ENCODE data around the gene PARD3B.
A peak's percentile ranks its signal among the peaks of the same experiment; 100 is the strongest.

PARD3B gene

DNA sequence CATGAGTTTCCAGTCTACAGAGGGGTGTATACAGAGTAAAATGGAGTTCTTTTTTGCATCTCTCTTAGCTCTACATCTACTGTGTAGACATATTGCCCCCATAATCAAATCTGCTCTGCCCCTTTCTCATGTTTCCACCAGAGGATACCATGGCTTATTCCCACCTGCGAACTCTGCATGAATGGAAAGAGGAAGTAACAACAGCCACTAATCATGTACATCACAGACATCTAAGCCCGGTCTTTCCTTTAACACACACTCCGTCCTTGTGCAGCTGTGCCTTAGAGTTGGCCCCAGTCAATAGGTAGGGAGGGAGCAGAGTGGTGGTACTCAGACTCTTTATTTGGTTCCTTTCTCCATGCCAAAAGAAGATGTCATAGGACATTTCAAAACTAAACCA is 989.7 kb downstream of the PARD3B start:
- no peak overlapping the region for H3K4me3 ChIP-seq (replicated peaks; ENCODE audit: low read depth, low read length)
- TF ChIP-seq, protein P1, sequence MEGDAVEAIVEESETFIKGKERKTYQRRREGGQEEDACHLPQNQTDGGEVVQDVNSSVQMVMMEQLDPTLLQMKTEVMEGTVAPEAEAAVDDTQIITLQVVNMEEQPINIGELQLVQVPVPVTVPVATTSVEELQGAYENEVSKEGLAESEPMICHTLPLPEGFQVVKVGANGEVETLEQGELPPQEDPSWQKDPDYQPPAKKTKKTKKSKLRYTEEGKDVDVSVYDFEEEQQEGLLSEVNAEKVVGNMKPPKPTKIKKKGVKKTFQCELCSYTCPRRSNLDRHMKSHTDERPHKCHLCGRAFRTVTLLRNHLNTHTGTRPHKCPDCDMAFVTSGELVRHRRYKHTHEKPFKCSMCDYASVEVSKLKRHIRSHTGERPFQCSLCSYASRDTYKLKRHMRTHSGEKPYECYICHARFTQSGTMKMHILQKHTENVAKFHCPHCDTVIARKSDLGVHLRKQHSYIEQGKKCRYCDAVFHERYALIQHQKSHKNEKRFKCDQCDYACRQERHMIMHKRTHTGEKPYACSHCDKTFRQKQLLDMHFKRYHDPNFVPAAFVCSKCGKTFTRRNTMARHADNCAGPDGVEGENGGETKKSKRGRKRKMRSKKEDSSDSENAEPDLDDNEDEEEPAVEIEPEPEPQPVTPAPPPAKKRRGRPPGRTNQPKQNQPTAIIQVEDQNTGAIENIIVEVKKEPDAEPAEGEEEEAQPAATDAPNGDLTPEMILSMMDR (IDR thresholded peaks at IDR 0.05; ENCODE audit: low read length, missing control alignments), result no peak
- no peak for DNase-seq (ENCODE audit: low read depth)

- no peak overlapping the region for H3K4me3 ChIP-seq (replicated peaks; ENCODE audit: low read depth, low read length)
- TF ChIP-seq, protein P1 (IDR thresholded peaks at IDR 0.05; ENCODE audit: low read length, missing control alignments), result no peak
- no peak for DNase-seq (ENCODE audit: low read depth)
Measured at GRCh38 chr2:205539603-205540002, 994.3 kb downstream of the PARD3B start.

GRCh38 chr2:205540036-205540435 is 994.8 kb downstream of the PARD3B start:
- DNase-seq (ENCODE audit: low read depth), result no peak

GRCh38 chr2:205543262-205543843 is 998.1 kb downstream of the PARD3B start:
- no peak overlapping the region for H3K4me3 ChIP-seq (replicated peaks; ENCODE audit: low read depth, low read length)
- DNase-seq (ENCODE audit: low read depth), result no peak
- TF ChIP-seq, protein P1 (IDR thresholded peaks at IDR 0.05; ENCODE audit: low read length, missing control alignments), result no peak

More at GRCh38 chr2:205540036-205540435, 994.8 kb downstream of the PARD3B start:
- no peak overlapping the region for H3K4me3 ChIP-seq (replicated peaks; ENCODE audit: low read depth, low read length)
- TF ChIP-seq, protein P1 (IDR thresholded peaks at IDR 0.05; ENCODE audit: low read length, missing control alignments), result no peak

- DNase-seq (ENCODE audit: low read depth), result peak; percentile 8
Measured at GRCh38 chr2:205543937-205544702, 998.8 kb downstream of the PARD3B start.

GRCh38 chr2:205545971-205546816 is 1000.9 kb downstream of the PARD3B start:
- H3K4me3 ChIP-seq (replicated peaks; ENCODE audit: low read depth, low read length), result no peak overlapping the region
- TF ChIP-seq, protein P1 (IDR thresholded peaks at IDR 0.05; ENCODE audit: low read length, missing control alignments), result no peak
- no peak for DNase-seq (ENCODE audit: low read depth)

More at GRCh38 chr2:205543937-205544702, 998.8 kb downstream of the PARD3B start:
- no peak overlapping the region for H3K4me3 ChIP-seq (replicated peaks; ENCODE audit: low read depth, low read length)
- TF ChIP-seq, protein P1 (IDR thresholded peaks at IDR 0.05; ENCODE audit: low read length, missing control alignments), result no peak

All from fibroblast of pulmonary artery (primary cell).